Sigmoid colon (tissue), 7 donors: ENCODE results near the gene RRBP1. TPM values are rescaled to one million over a fixed set of nuclear protein-coding genes. Genes with fewer than 3 reads are reported as not detected.

Experiments
- DNase-seq: peaks from one replicate; pipeline ENCODE4 v3.0.0-alpha.2; 2019
- H3K27ac ChIP-seq, 4 donors: fragments of 200-600 bp; sonication (generic); one replicate each; pipeline ENCODE4 v1.5.1; 2016 to 2019; ENCODE audit warnings: mild to moderate bottlenecking in 1 of 4
- H3K27me3 ChIP-seq, 3 donors: fragments of 200-600 bp; sonication (generic); one replicate each; pipeline ENCODE4 v1.5.1; 2019; ENCODE audit warnings: mild to moderate bottlenecking in 1 of 3
- H3K36me3 ChIP-seq, 4 donors: fragments of 200-600 bp; sonication (generic); one replicate each; pipeline ENCODE4 v1.5.1; 2016 to 2019
- H3K4me1 ChIP-seq, 4 donors: fragments of 200-600 bp; sonication (generic); one replicate each; pipeline ENCODE4 v1.5.1; 2017 to 2019
- H3K4me3 ChIP-seq, 4 donors: fragments of 200-600 bp; sonication (generic); one replicate each; pipeline ENCODE4 v1.5.1; 2017 to 2019; ENCODE audit warnings: mild to moderate bottlenecking in 2 of 4, moderate library complexity in 1 of 4
- H3K9me3 ChIP-seq, 4 donors: fragments of 200-600 bp in 3 of 4; sonication (generic) in 3 of 4; one replicate each; pipeline versions ENCODE4 v1.5.1 to v1.6.1; 2013 to 2019
- EP300 ChIP-seq, 4 donors: sonication (generic); formaldehyde crosslinking; IDR thresholded peaks; one replicate each; pipeline ENCODE4 v1.6.1; 2017; ENCODE audit warnings: antibody characterized with exemption in 4 of 4
- POLR2A ChIP-seq, 2 donors: fragments of 450-650 bp; IDR thresholded peaks; one replicate each; pipeline ENCODE4 v1.6.1; 2016; ENCODE audit warnings: antibody characterized with exemption in 2 of 2, mild to moderate bottlenecking in 2 of 2, moderate library complexity in 2 of 2
- POLR2AphosphoS5 ChIP-seq, 4 donors: sonication (generic); formaldehyde crosslinking; IDR thresholded peaks; one replicate each; pipeline ENCODE4 v1.6.1; 2017; ENCODE audit warnings: antibody characterized with exemption in 4 of 4
- WGBS, 2 donors: extraction: QIAGEN DNeasy Blood & Tissue Kit; methylation state at CpG; one replicate each; pipeline ENCODE4 v1.1.7; 2013; 5-methylcytosine and 5-hydroxymethylcytosine counted together
- intact Hi-C: fragments of 100-400 bp; cut with DNase I; formaldehyde crosslinking; loops from one replicate; pipeline ENCODE4 v1.15.1; 2023
- polyA plus RNA-seq, 3 donors: library from polyadenylated mRNA; stranded (reverse); fragments of 200-250 nt; gene quantifications; one replicate each; pipeline ENCODE4 v1.2.3, GENCODE V29; 2013
- total RNA-seq, 4 donors: library from RNA; depleted of rRNA; stranded (reverse); fragments of >200 nt; gene quantifications; one replicate each; pipeline ENCODE4 v1.1.0, GENCODE V29; 2016
- TF ChIP-seq, protein P1 (sequence below), 4 experiments: fragments of 450-650 bp in 3 of 4; fragments of 200-600 bp in 1 of 4; IDR thresholded peaks; one replicate each; pipeline ENCODE4 v1.5.1; 2016 to 2019; ENCODE audit warnings: antibody characterized with exemption in 4 of 4, mild to moderate bottlenecking in 3 of 4, moderate library complexity in 2 of 4
- donor health status: healthy with polysubstance abuse.
- donor health status: Bipolar disorder and iron deficiency.
- donor health status: healthy.

The RRBP1 gene
- total and polyA plus RNA-seq, 7 donors, result 24.6 to 245 (median 35.3) TPM

DNA sequence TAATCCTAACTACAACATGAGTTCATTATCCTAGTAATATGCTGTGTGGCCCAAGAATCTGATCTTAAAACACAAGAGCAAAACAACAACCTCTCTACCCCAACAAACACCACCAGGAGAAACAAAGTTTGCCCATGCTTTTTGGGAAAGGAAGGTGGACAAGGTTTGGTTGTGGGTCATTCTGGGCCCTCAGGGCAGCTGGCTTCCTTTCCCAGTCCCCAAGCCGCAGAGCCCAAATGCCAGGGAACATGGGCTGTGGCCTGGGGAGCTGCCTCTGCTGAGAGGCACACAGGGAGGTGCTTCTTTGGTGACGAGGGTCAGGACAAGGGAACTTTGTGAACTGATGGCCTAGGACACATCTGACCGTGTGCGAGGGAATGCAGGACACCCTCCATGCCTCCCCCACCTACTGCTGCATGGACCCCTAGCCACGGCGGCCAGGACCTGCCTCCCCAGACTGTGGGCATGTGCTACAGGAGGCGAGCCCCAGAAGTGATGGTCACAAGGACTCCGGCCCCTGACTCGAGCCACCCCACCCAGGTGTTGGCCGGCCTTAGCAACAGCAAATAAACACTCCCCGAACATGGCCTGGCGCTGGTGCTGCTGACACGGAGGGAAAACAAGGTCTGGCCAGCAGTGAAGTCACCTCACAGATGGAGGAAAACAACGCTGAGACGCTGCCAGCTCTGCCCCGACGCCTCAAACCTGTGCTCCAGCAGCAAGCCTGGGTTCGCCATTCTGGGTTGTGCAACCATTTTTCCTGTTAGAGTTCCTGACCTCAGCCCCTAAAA lies 55.6 kb downstream of the RRBP1 start:
- H3K9me3 ChIP-seq, result no peaks in the 10 kb centered on the region
- 31 to 78% methylated on average over 18 of the region's 18 CpGs for WGBS, 2 donors
- intact Hi-C loops, result no loop called here
- peak; percentile 81 for DNase-seq
- no peaks in the 10 kb centered on the region for H3K4me1 ChIP-seq
- TF ChIP-seq POLR2AphosphoS5 (IDR thresholded peaks at IDR 0.05), result no peak
- no peak for TF ChIP-seq EP300 (IDR thresholded peaks at IDR 0.05)
- peak overlapping the region in 2 of 4 donors; percentile 14 to 52 for H3K27ac ChIP-seq
- H3K27me3 ChIP-seq, result no peaks in the 10 kb centered on the region
- H3K36me3 ChIP-seq, result peaks cover 0 to 91% (median 55%) of the 10 kb centered on the region in 4 donors
- H3K4me3 ChIP-seq, result no peak overlapping the region

DNA sequence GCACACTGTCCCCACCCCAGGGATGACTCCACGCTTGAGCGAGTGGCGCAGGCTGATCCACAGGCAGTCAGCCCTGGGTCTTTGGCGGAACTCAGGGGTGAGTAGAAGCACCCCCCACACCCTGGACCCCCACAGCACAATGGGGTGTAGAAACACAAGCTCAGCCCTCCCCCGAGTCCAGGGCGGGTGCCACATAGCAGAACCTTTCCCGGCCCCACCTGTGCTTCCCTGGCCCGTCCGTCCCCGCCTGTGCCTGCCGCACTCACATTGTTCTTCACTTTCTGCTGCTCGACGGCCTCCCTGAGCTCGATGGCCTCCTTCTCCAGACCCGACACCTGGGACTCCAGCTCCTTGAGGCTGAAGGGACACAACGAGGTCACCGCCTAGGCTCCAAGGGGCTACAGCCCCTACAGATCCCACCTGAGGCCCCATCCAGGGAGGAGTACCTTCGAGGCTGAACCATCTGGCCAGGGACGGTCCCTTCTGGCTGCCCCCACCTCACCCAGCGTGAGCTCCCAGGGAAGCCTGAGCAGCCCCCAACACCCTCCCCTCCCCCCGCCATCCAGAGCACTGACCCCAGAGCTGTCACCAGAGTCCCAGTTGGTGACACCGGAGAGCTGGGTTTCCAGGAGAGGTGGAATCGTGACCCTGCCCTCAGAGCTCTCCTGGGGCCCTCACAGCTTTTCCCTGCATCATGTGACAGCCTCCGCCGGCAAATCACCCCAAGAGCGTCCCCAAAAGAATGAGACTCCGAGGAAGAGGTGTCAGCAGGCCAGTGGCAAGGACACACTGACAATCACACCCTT lies 56.6 kb downstream of the RRBP1 start:
- TF ChIP-seq POLR2A (IDR thresholded peaks at IDR 0.05) (no peak), EP300 (IDR thresholded peaks at IDR 0.05) (no peak), POLR2AphosphoS5 (IDR thresholded peaks at IDR 0.05) (no peak)
- TF ChIP-seq, protein P1, sequence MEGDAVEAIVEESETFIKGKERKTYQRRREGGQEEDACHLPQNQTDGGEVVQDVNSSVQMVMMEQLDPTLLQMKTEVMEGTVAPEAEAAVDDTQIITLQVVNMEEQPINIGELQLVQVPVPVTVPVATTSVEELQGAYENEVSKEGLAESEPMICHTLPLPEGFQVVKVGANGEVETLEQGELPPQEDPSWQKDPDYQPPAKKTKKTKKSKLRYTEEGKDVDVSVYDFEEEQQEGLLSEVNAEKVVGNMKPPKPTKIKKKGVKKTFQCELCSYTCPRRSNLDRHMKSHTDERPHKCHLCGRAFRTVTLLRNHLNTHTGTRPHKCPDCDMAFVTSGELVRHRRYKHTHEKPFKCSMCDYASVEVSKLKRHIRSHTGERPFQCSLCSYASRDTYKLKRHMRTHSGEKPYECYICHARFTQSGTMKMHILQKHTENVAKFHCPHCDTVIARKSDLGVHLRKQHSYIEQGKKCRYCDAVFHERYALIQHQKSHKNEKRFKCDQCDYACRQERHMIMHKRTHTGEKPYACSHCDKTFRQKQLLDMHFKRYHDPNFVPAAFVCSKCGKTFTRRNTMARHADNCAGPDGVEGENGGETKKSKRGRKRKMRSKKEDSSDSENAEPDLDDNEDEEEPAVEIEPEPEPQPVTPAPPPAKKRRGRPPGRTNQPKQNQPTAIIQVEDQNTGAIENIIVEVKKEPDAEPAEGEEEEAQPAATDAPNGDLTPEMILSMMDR (IDR thresholded peaks at IDR 0.05), result no peak
- intact Hi-C loops, result no loop called here
- no peaks in the 10 kb centered on the region for H3K27me3 ChIP-seq
- H3K4me3 ChIP-seq, result no peak overlapping the region
- H3K4me1 ChIP-seq, result no peaks in the 10 kb centered on the region
- peaks cover 0 to 91% (median 55%) of the 10 kb centered on the region in 4 donors for H3K36me3 ChIP-seq
- no peaks in the 10 kb centered on the region for H3K9me3 ChIP-seq
- DNase-seq, result peak; percentile 59
- 94 to 96% methylated on average over 27 of the region's 27 CpGs for WGBS, 2 donors
- H3K27ac ChIP-seq, result no peak overlapping the region

GRCh38 chr20:17624551-17625245 lies 57.3 kb downstream of the RRBP1 start:
- intact Hi-C loops, result no loop called here
- H3K4me1 ChIP-seq, result no peaks in the 10 kb centered on the region
- TF ChIP-seq, protein P1 (IDR thresholded peaks at IDR 0.05), result no peak
- TF ChIP-seq POLR2A (IDR thresholded peaks at IDR 0.05) (no peak), EP300 (IDR thresholded peaks at IDR 0.05) (no peak), POLR2AphosphoS5 (IDR thresholded peaks at IDR 0.05) (no peak)
- peak; percentile 54 for DNase-seq
- H3K9me3 ChIP-seq, result no peaks in the 10 kb centered on the region
- H3K27me3 ChIP-seq, result no peaks in the 10 kb centered on the region
- 83 to 91% methylated on average over 15 of the region's 15 CpGs for WGBS, 2 donors
- H3K36me3 ChIP-seq, result peaks cover 7 to 92% (median 60%) of the 10 kb centered on the region in 4 donors
- no peak overlapping the region for H3K4me3 ChIP-seq
- H3K27ac ChIP-seq, result no peak overlapping the region

DNA sequence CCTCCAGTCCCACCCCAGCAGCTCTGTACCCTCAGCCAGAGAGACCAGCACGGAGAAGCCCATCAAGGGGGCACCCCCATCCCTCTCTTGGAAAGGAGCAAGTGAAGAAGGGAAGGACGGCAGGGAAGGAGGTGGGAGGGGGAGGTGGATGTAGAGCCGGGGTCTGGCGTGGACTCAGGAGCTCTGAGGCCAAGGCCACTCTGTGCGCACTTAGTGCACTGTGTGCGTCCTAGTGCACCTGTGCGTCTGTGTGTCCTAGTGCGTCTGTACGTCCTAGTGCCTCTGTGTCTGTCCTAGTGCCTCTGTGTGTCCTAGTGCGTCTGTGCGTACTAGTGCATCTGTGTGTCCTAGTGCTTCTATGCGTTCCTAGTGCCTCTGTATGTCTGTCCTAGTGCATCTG lies 58.0 kb downstream of the RRBP1 start:
- Histone ChIP-seq H3K36me3 (peaks cover 13 to 92% (median 62%) of the 10 kb centered on the region in 4 donors), H3K4me1 (no peaks in the 10 kb centered on the region), H3K27me3 (no peaks in the 10 kb centered on the region), H3K4me3 (no peak overlapping the region), H3K9me3 (no peaks in the 10 kb centered on the region), H3K27ac (no peak overlapping the region)
- intact Hi-C loops, result no loop called here
- peak; percentile 27 for DNase-seq
- TF ChIP-seq POLR2AphosphoS5 (IDR thresholded peaks at IDR 0.05) (no peak), POLR2A (IDR thresholded peaks at IDR 0.05) (no peak), EP300 (IDR thresholded peaks at IDR 0.05) (no peak)
- TF ChIP-seq, protein P1 (IDR thresholded peaks at IDR 0.05), result no peak
- WGBS, 2 donors, result 95% methylated on average over 12 of the region's 12 CpGs
